ENCODE results near the gene GNG13. TPM values are rescaled to one million over a fixed set of nuclear protein-coding genes. Genes with fewer than 3 reads are reported as not detected.

GNG13 gene
- total RNA-seq, 1 experiment from 2014 or later: not detected

DNA sequence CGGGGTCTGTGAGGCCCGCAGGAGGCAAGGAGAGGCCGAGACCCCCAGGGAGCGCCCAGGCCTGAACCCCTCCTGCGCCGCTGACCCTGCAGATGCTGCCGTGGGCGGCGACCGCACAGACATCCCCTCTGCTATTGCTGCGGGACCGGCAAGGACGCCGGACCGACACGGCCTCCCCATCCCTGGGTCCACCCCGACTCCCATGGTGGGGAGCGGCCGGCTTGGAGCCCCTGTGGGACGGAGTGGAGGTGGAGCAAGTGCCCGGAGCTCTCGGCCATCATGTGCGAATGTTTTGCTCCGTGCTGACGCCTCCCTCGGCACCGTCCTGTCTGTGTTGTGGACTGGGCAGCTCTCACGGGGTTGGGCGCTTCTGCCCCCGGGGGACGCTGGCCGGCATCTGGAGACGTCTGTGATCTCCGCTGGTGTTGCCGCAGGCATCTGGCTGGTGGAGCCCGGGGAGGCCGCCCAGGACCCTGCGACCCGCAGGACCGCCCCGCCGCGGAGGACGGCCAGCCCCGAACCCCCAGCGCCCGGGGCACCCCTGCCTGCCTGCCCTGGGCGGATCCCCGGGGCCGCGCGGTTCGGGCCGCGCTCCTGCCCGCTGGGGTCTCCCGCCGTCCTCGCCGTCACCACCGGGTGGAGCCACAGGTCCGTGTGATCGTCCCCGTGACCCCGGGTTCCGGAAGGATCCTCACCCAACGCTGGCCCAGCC is 12.8 kb upstream of the GNG13 start:
- Histone ChIP-seq H3K4me1 (ENCODE audit: insufficient read depth, low read length, poor library complexity, severe bottlenecking) (no peaks in the 10 kb centered on the region), H3K4me3 (ENCODE audit: low read depth, low read length, poor library complexity, severe bottlenecking) (peak overlapping the region; percentile 10), H3K27me3 (replicated peaks; ENCODE audit: insufficient read depth, low read depth, low read length, poor library complexity) (no peaks in the 10 kb centered on the region), H3K36me3 (ENCODE audit: insufficient read depth, low read length, poor library complexity, severe bottlenecking) (no peaks in the 10 kb centered on the region), H3K9me3 (ENCODE audit: low read depth, low read length, poor library complexity, severe bottlenecking) (no peaks in the 10 kb centered on the region), H3K27ac (ENCODE audit: low read depth, low read length, poor library complexity, severe bottlenecking) (no peak overlapping the region)
- DNase-seq (ENCODE audit: low spot score): peak; percentile 49
- POLR2A ChIA-PET (ENCODE audit: low non-redundant PET): no interaction called here
- intact Hi-C loops (cut with micrococcal nuclease; ENCODE audit: unreplicated experiment): loop anchor here (2.0 to 5.0 kb wide), 2 partner anchors 241 to 284 kb away; partner anchors contain the start of gene C1QTNF8
- CTCF ChIA-PET: no interaction called here
- no TSS peak for BruUV-seq (replicated peaks)
- TF ChIP-seq, protein P1, sequence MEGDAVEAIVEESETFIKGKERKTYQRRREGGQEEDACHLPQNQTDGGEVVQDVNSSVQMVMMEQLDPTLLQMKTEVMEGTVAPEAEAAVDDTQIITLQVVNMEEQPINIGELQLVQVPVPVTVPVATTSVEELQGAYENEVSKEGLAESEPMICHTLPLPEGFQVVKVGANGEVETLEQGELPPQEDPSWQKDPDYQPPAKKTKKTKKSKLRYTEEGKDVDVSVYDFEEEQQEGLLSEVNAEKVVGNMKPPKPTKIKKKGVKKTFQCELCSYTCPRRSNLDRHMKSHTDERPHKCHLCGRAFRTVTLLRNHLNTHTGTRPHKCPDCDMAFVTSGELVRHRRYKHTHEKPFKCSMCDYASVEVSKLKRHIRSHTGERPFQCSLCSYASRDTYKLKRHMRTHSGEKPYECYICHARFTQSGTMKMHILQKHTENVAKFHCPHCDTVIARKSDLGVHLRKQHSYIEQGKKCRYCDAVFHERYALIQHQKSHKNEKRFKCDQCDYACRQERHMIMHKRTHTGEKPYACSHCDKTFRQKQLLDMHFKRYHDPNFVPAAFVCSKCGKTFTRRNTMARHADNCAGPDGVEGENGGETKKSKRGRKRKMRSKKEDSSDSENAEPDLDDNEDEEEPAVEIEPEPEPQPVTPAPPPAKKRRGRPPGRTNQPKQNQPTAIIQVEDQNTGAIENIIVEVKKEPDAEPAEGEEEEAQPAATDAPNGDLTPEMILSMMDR (conservative IDR thresholded peaks at IDR 0.05; ENCODE audit: low read depth, low read length): peak; percentile 72
- TF ChIP-seq EZH2 (IDR thresholded peaks at IDR 0.05; ENCODE audit: borderline replicate concordance, low read depth, low read length, poor library complexity, severe bottlenecking): no peak

DNA sequence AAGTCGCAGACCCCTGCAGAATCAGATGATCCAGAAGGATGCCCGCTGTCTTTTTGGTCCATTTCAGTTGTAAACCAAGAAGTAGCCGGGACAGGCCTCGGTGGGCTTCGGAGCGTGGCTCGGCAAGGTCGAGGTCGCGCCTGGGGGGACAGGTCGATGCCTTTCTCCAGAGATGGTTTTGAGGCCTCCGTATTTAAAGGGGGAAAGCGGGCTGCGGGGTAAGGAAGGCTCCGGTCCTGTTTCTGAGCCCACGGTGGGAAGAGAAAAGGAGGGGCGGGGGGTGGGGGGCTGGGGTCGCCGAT is 7.5 kb upstream of the GNG13 start:
- Histone ChIP-seq H3K4me3 (ENCODE audit: low read depth, low read length, poor library complexity, severe bottlenecking) (peak overlapping the region; percentile 59), H3K36me3 (ENCODE audit: insufficient read depth, low read length, poor library complexity, severe bottlenecking) (no peaks in the 10 kb centered on the region), H3K9me3 (ENCODE audit: low read depth, low read length, poor library complexity, severe bottlenecking) (no peaks in the 10 kb centered on the region), H3K27ac (ENCODE audit: low read depth, low read length, poor library complexity, severe bottlenecking) (no peak overlapping the region), H3K27me3 (replicated peaks; ENCODE audit: insufficient read depth, low read depth, low read length, poor library complexity) (peaks cover 13% of the 10 kb centered on the region), H3K4me1 (ENCODE audit: insufficient read depth, low read length, poor library complexity, severe bottlenecking) (no peaks in the 10 kb centered on the region)
- POLR2A ChIA-PET (ENCODE audit: low non-redundant PET): no interaction called here
- no peak for DNase-seq (ENCODE audit: low spot score)
- CTCF ChIA-PET: interaction anchor here (0.6 to 0.7 kb wide), 2 partner anchors 227 to 247 kb away, joined by 3 to 5 read pairs; no protein-coding TSS in a partner anchor
- no TSS peak for BruUV-seq (replicated peaks)
- TF ChIP-seq, protein P1 (conservative IDR thresholded peaks at IDR 0.05; ENCODE audit: low read depth, low read length): no peak
- TF ChIP-seq EZH2 (IDR thresholded peaks at IDR 0.05; ENCODE audit: borderline replicate concordance, low read depth, low read length, poor library complexity, severe bottlenecking): no peak
- intact Hi-C loops (cut with micrococcal nuclease; ENCODE audit: unreplicated experiment): no loop called here

DNA sequence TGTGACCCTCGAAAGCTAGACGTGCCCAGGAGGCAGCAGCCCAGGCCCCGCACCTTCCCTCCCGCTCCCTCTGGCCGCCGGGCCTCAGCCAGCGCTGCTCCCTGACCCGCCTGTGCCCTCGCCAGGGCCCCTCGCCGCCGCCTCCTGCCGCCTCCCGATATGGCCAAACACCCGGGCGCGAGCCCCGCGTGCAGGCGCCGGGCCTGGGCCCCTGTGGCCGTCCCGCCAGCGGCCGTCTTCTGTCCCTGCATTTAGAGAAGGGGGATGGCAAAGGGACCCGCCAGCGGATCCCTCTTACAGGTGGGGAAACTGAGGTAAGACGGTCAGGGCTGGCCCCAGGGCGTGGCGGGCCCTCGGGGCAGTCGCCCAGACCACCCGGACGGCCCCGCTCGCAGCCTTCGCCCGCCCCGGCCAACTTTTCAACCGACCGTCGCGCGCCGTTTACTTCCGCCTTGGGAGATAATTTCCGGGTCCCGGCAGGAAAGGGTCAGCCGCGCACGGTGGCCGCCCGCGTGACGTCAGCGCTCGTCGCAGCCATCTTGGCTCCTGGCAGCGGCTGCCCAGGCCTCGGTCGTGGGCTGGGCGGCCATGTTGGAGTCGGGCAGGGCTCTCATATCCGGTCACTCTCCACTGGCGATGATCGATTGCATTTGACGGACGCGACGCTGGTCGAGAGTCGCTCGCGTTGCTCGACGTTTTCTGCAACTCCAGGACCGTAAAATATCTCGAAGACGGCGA is 7.0 kb upstream of the GNG13 start:
- H3K36me3 ChIP-seq (ENCODE audit: insufficient read depth, low read length, poor library complexity, severe bottlenecking): no peaks in the 10 kb centered on the region
- TF ChIP-seq, protein P1 (conservative IDR thresholded peaks at IDR 0.05; ENCODE audit: low read depth, low read length): no peak
- no peak for TF ChIP-seq EZH2 (IDR thresholded peaks at IDR 0.05; ENCODE audit: borderline replicate concordance, low read depth, low read length, poor library complexity, severe bottlenecking)
- POLR2A ChIA-PET (ENCODE audit: low non-redundant PET): no interaction called here
- no TSS peak for BruUV-seq (replicated peaks)
- H3K4me3 ChIP-seq (ENCODE audit: low read depth, low read length, poor library complexity, severe bottlenecking): peak overlapping the region; percentile 59
- H3K4me1 ChIP-seq (ENCODE audit: insufficient read depth, low read length, poor library complexity, severe bottlenecking): no peaks in the 10 kb centered on the region
- peak overlapping the region; percentile 75 for H3K27ac ChIP-seq (ENCODE audit: low read depth, low read length, poor library complexity, severe bottlenecking)
- intact Hi-C loops (cut with micrococcal nuclease; ENCODE audit: unreplicated experiment): no loop called here
- H3K9me3 ChIP-seq (ENCODE audit: low read depth, low read length, poor library complexity, severe bottlenecking): no peaks in the 10 kb centered on the region
- H3K27me3 ChIP-seq (replicated peaks; ENCODE audit: insufficient read depth, low read depth, low read length, poor library complexity): peaks cover 19% of the 10 kb centered on the region
- CTCF ChIA-PET: no interaction called here
- DNase-seq (ENCODE audit: low spot score): peak; percentile 85
